Ammon's horn (tissue), 1 donor: ENCODE results near the gene CLEC19A.
A peak's percentile ranks its signal among the peaks of the same experiment; 100 is the strongest.

ENCODE experiments used
- DNase-seq: peaks from one replicate; pipeline ENCODE4 v3.0.0-alpha.2; 2016; ENCODE audit warnings: low spot score

Gene CLEC19A

DNA sequence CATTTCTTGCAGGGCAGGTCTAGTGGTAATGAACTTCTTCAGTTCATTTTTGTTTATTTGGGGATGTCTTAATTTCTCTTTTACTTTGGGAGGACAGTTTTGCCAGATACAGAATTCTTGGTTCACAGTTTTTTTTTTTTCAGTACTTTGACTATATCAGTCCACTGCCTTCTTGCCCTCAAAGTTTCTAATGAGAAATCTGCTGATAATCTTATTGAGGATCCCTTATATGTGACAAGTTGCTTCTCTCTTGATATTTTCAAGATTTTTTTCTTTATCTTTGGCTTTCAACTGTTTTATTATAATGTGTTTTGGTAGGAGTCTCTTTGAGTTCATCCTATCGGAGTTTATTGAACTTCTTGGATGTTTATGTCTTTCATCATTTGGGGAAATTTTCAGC is 42.8 kb downstream of the CLEC19A start:
- no peak for DNase-seq

- DNase-seq, result no peak
Observed at GRCh38 chr16:19329932-19330331, 44.4 kb downstream of the CLEC19A start.

- peak; percentile 70 for DNase-seq
Observed at GRCh38 chr16:19330841-19331397, 45.4 kb downstream of the CLEC19A start.

GRCh38 chr16:19331794-19332193 is 46.3 kb downstream of the CLEC19A start:
- no peak for DNase-seq

DNA sequence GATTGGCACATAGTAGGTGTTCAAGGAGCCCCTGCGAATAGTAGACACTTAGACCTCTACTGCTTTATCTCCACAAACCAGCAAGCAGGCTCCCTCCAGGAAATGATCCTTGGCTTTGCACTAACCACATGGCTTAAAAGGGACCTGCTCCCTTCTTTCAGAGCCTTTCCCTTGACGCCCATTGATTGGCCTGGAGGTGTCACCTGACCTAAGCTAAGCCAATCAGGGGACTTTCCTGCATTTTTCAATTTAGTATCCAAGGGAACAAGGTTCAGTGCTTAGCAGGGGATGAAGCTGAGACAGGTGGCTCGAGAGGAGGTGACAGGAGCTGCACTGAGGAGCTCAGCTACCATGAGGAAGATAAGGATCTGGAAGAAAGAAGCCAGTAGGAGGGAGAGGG is 52.8 kb downstream of the CLEC19A start:
- DNase-seq, result no peak

DNA sequence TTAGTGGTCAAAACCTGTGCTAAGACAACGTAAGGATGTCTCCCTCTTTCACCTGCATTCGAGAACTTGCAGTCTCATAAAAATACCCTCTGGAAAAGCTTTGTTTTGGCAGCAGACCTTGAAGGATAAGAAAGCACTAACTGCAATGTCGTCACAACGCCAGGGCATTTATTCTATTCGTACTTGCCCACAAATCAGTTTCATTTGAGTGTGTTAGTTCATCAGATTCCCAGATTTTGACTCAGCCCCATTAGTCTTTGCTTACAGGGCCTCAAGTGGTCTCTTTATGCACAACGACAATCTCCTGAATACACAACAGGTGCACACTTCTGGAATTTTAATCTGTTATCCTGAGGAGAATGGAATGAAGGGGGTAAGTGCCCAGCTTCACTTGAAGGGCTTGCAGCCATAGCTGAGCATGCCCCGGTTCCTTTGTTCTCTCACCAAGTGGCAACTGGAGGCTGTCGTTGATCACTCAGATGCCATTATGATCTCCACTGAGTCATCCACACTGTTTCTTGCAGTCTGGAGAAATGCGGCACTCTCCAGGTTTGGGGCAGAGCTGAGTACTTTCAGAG is 58.8 kb downstream of the CLEC19A start:
- no peak for DNase-seq

- DNase-seq, result no peak
Observed at GRCh38 chr16:19344980-19345379, 59.4 kb downstream of the CLEC19A start.

DNA sequence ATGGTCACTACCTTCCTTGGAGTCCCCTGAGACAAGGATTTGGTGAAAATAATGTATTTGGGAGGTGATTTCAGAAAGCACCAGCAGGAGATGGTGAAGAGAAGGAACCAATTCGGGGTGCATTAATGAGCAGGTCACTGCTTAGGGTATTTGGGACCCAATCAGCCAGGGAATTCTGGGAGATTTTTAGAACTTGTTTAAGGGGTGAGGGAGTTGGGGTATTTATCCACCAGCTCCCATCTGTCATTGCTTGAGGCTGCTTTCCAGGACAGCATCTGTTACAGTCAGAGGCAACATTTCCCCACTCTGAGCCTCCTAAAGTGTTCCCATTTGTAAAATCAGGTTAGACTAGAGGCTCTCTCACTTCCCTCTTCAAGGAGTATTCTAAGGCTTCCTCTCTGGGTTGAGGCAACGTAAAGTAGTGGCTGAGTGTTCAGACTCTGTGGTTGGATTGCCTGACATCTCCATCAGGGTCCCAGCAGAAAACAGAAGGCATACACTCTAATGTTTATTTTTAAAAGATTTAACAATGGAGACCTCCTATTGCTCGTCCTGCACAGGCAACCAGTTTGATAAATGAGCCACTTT is 60.9 kb downstream of the CLEC19A start:
- DNase-seq, result peak; percentile 8

GRCh38 chr16:19348125-19348524 is 62.6 kb downstream of the CLEC19A start:
- DNase-seq, result no peak

- DNase-seq, result peak; percentile 41
Observed at GRCh38 chr16:19348578-19349315, 63.2 kb downstream of the CLEC19A start.

DNA sequence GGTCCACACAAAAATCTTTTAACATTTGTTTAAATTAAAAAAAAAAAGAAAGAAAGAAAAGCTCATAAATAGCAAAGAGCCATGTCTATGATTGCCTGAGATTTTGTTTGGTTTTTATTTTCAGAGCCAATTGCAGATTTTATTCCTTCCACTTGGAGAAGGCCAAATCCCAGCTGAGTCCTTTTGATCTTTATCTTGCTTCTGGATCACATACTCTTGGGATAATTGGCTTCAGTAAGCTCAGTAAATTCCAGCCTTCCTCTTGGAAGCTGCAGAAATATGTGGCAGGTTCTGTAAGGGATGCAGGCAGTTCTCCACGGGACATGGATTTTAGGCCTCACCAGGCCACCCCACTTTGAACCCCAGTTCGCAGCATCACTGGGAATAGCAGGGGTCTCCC is 68.8 kb downstream of the CLEC19A start:
- no peak for DNase-seq

GRCh38 chr16:19356024-19356952 is 70.8 kb downstream of the CLEC19A start:
- DNase-seq, result no peak

GRCh38 chr16:19359556-19359955 is 74.0 kb downstream of the CLEC19A start:
- no peak for DNase-seq
